ENCODE results near the gene ESRRA. TPM values are rescaled to one million over a fixed set of nuclear protein-coding genes. Genes with fewer than 3 reads are reported as not detected.

Gene ESRRA
- total and polyA plus RNA-seq, 2 of the 13 experiments (the other 11 are each of a cell fraction or from before 2014, with no cell fraction given), result 18.1 to 36.3 TPM

DNA sequence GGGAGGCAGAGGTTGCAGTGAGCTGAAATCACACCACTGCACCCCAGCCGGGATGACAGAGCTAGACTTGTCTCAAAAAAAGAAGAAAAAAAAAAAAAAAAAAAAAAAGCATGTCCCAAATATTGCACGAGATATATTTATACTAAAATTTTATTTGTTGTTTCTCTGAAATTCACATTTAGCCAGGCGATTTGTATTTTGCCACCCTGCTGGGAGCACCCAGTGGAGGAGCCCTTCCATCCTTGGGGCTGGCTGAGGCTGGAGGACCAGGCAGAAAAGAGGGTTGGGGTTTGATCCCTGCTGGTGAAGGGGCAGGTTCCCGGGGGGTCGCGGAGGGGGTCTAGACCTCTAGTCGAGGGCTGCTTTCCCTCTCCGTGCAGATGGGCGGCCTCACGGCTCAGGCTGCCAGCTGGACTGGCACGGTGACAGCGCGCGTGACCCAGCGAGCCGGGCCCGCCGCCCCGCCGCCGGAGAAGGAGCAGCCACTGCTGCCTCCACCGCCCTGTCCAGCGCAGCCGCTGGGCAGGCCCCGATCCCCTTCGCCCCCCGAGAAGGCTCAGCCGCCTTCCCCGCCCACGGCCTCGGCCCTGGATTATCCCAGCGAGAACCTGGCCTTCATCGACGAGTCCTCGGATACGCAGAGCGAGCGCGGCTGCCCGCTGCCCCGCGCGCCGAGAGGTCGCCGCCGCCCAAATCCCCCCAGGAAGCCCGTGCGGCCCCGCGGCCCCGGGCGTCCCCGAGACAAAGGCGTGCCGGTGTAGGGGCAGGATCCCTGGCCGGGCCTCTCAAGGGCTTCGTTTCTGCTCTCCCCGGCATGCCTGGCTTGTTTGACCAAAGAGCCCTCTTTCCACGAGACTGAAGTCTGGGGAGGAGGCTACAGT is 6.1 kb upstream of the ESRRA start (continued):
- peak; percentile 3 for TF ChIP-seq U2AF1 (optimal IDR thresholded peaks at IDR 0.05; ENCODE audit: low read depth, low read length)

DNA sequence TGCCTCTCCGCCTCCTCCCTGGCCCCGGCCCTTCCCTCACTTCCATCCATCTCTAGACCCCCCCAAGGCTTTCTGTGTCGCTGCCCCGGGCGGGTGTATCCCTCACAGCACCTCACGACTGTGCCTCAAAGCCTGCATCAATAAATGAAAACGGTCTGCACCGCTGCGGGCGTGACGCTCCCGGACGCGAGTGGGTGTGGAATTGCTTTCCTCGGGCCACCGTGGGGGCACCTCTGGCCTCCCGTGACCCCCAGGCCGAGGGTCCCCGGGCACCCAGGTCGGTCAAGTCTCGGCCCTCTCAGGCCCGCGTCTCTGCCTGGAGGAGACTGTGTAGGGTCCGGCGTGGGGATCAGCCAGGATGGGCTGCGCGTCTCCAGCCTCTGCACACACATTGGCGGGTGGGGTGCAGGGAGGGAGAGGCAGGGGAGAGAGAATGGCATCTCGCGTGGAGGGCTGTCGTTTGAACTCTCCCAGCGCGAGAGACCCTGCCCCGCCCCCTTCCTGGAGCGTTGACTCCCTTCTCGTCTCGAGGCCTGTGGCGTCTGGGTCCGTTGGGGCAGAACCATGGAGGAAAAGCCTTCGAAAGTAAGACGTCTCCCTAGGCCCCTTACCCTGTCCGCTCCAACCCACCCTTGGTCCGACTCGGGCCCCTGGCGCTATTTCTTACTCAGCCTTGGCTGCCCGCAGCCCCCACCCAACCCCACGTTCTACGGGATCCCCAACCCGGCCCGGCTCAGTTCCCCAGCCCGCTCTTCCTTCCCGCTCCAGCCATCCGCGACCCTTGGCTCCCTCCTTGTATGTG is 5.3 kb upstream of the ESRRA start, which contains the start of gene CATSPERZ:
CATSPERZ (plus strand) TSS at position 512 of the 802 bp plus-strand sequence; CDS start at position 565, 53 bp downstream.
- in situ Hi-C loops (cut with HindIII; ENCODE audit: extremely low pct_ligation_motif_present, low pct_unique_long_range_greater_than_20kb), result loop anchor here (5.0 kb wide), 1 partner anchor 58 kb away; the partner anchor contains the start of gene FKBP2
- no peak within 1 kb of the TSS for H2AFZ ChIP-seq (ENCODE audit: low read length)
- no peaks in the 10 kb centered on the region for H3K9me3 ChIP-seq (ENCODE audit: low read length)
- H3K27ac ChIP-seq (ENCODE audit: extremely low read length, insufficient read depth, low read length), result no peak within 1 kb of the TSS
- BruUV-seq (replicated peaks), result no TSS peak
- H3K27me3 ChIP-seq (ENCODE audit: control insufficient read depth in 1 of 2, insufficient read depth in 2 of 2, low read length in 2 of 2), result peaks cover 22 to 58% of the 10 kb centered on the region in 2 experiments; a peak in 4 of 5 replicates
- ATAC-seq (peak; percentile 9; the same call in 2 of the 3 replicates), FAIRE-seq (no peak), DNase-seq (ENCODE audit: low spot score) (no peak)
- no peaks in the 10 kb centered on the region for H3K79me2 ChIP-seq (ENCODE audit: insufficient read depth, low read length)
- intact Hi-C loops (cut with micrococcal nuclease; ENCODE audit: unreplicated experiment), result loop anchor here (5.0 to 10.0 kb wide), 2 partner anchors 53 to 115 kb away; partner anchors contain the start of genes PPP1R14B and STIP1
- H3K36me3 ChIP-seq (replicated peaks in 1 of 2; ENCODE audit: control insufficient read depth in 1 of 2, insufficient read depth in 2 of 2, low read length in 2 of 2), result no peaks in the 10 kb centered on the region
- H3K4me1 ChIP-seq (ENCODE audit: insufficient read depth, low read length), result peaks cover 43% of the 10 kb centered on the region
- peak within 1 kb of the TSS; percentile 31 to 64 (median 46) for H3K4me3 ChIP-seq (replicated peaks in 1 of 3; ENCODE audit: insufficient read depth in 1 of 3, low read depth in 2 of 3, low read length in 3 of 3)
- POLR2A ChIA-PET, result interaction anchor here (0.9 to 1.6 kb wide), 9 partner anchors 15 to 135 kb away, joined by 3 to 8 read pairs (median 4); partner anchors contain the start of genes BAD, PRDX5, STIP1 and TRMT112
- CTCF ChIA-PET (ENCODE audit: low intra/inter-chr PET ratio, low total read pairs), result interaction anchor here (1.3 to 1.7 kb wide), 3 partner anchors 28 to 95 kb away, joined by 5 to 8 read pairs (median 6); no protein-coding TSS in a partner anchor
- H4K20me1 ChIP-seq (ENCODE audit: insufficient read depth, low read length), result 0 out of 2 replicates have a peak, but pooled peaks cover 5% of the 10 kb centered on the region
- peak within 1 kb of the TSS; percentile 84 for H3K4me2 ChIP-seq (ENCODE audit: low read depth, low read length)
- peak within 1 kb of the TSS; percentile 27; the same call in 1 of the 2 replicates for H3K9ac ChIP-seq (ENCODE audit: insufficient read depth, low read depth, low read length)
- WGBS (ENCODE audit: low lambda C conversion rate), result 5% methylated on average over 28 of the region's 54 CpGs
- TF ChIP-seq ZNF816 (CRISPR knock-in tag; IDR thresholded peaks at IDR 0.05; ENCODE audit: borderline replicate concordance), result no peak
- TF ChIP-seq HNRNPLL (IDR thresholded peaks at IDR 0.05; ENCODE audit: low read depth, low read length, poor library complexity, severe bottlenecking), result peak; percentile 8
- TF ChIP-seq DMAP1 (CRISPR knock-in tag; IDR thresholded peaks at IDR 0.05), result 0 out of 2 replicates have a peak, but pooled peaks have one; percentile 1
- TF ChIP-seq ZBTB7B (CRISPR knock-in tag; IDR thresholded peaks at IDR 0.05), result peak; percentile 52; the same call in 1 of the 2 replicates
- 0 out of 2 replicates have a peak, but pooled peaks have one; percentile 46 for TF ChIP-seq PCBP1 (IDR thresholded peaks at IDR 0.05; ENCODE audit: borderline replicate concordance, low read depth, low read length)
- TF ChIP-seq EZH2 (conservative IDR thresholded peaks at IDR 0.05; ENCODE audit: low read depth, low read length), result peak; percentile 87; the same call in 1 of the 2 replicates
- TF ChIP-seq SP5 (CRISPR knock-in tag; IDR thresholded peaks at IDR 0.05; ENCODE audit: borderline replicate concordance, low read depth), result 0 out of 2 replicates have a peak, but pooled peaks have one; percentile 25
- 0 out of 2 replicates have a peak, but pooled peaks have one; percentile 39 for TF ChIP-seq SAFB2 (CRISPR knock-in tag; IDR thresholded peaks at IDR 0.05; ENCODE audit: borderline replicate concordance, low read depth)
- TF ChIP-seq, protein P1, sequence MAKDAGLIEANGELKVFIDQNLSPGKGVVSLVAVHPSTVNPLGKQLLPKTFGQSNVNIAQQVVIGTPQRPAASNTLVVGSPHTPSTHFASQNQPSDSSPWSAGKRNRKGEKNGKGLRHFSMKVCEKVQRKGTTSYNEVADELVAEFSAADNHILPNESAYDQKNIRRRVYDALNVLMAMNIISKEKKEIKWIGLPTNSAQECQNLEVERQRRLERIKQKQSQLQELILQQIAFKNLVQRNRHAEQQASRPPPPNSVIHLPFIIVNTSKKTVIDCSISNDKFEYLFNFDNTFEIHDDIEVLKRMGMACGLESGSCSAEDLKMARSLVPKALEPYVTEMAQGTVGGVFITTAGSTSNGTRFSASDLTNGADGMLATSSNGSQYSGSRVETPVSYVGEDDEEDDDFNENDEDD (CRISPR knock-in tag; IDR thresholded peaks at IDR 0.05; ENCODE audit: borderline replicate concordance), result no peak; the same call in 1 of the 2 replicates
- TF ChIP-seq YEATS4 (CRISPR knock-in tag; IDR thresholded peaks at IDR 0.05; ENCODE audit: borderline replicate concordance), result 0 out of 2 replicates have a peak, but pooled peaks have one; percentile 38
- TF ChIP-seq ZNF703 (CRISPR knock-in tag; IDR thresholded peaks at IDR 0.05; ENCODE audit: borderline replicate concordance), result 0 out of 2 replicates have a peak, but pooled peaks have one; percentile 6
- TF ChIP-seq, protein P2, sequence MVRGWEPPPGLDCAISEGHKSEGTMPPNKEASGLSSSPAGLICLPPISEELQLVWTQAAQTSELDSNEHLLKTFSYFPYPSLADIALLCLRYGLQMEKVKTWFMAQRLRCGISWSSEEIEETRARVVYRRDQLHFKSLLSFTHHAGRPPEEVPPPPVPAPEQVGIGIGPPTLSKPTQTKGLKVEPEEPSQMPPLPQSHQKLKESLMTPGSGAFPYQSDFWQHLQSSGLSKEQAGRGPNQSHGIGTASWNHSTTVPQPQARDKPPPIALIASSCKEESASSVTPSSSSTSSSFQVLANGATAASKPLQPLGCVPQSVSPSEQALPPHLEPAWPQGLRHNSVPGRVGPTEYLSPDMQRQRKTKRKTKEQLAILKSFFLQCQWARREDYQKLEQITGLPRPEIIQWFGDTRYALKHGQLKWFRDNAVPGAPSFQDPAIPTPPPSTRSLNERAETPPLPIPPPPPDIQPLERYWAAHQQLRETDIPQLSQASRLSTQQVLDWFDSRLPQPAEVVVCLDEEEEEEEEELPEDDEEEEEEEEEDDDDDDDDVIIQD (CRISPR knock-in tag; IDR thresholded peaks at IDR 0.05; ENCODE audit: low read depth), result no peak
- no peak for TF ChIP-seq KLF15 (CRISPR knock-in tag; IDR thresholded peaks at IDR 0.05; ENCODE audit: borderline replicate concordance)
- 0 out of 2 replicates have a peak, but pooled peaks have one; percentile 1 for TF ChIP-seq ZNF274 (CRISPR knock-in tag; IDR thresholded peaks at IDR 0.05)
- TF ChIP-seq ZNF317 (CRISPR knock-in tag; IDR thresholded peaks at IDR 0.05), result peak; percentile 4; the same call in 1 of the 2 replicates
